Left lung (tissue), 10 donors: ENCODE results near the gene SGPP2. TPM values are rescaled to one million over a fixed set of nuclear protein-coding genes. Genes with fewer than 3 reads are reported as not detected.
"Not testable (repeated sequence)": the region's sequence is repeated elsewhere in the genome, so short reads cannot be mapped to it uniquely, and the experiment has no call there.

Source experiments
- ATAC-seq: fragments of 200-7000 bp; cut with Tn5 transposase; one replicate; pipeline ENCODE4 v1.9.1; 2020; ENCODE audit warnings: moderate library complexity
- DNase-seq, 4 donors: peaks; one replicate each; pipeline ENCODE4 v3.0.0-alpha.2; 2013 to 2020
- H3K27ac ChIP-seq, 2 donors: fragments of 200-600 bp; sonication (generic) in 1 of 2; one replicate each; pipeline versions ENCODE4 v1.5.0 to v1.8.0; 2020 to 2021
- H3K27me3 ChIP-seq, 2 donors: fragments of 200-600 bp; sonication (generic) in 1 of 2; one replicate each; pipeline versions ENCODE4 v1.5.0 to v1.8.0; 2020 to 2021
- H3K36me3 ChIP-seq, 2 donors: fragments of 200-600 bp; sonication (generic) in 1 of 2; one replicate each; pipeline versions ENCODE4 v1.5.0 to v1.8.0; 2020 to 2021
- H3K4me1 ChIP-seq, 2 donors: fragments of 200-600 bp; one replicate each; pipeline ENCODE4 v1.8.0; 2021
- H3K4me3 ChIP-seq, 2 donors: fragments of 200-600 bp; sonication (generic) in 1 of 2; one replicate each; pipeline versions ENCODE4 v1.5.0 to v1.8.0; 2020 to 2021; ENCODE audit warnings: mild to moderate bottlenecking in 1 of 2
- H3K9me3 ChIP-seq, 2 donors: fragments of 200-600 bp; sonication (generic) in 1 of 2; one replicate each; pipeline versions ENCODE4 v1.5.0 to v1.8.0; 2020 to 2021
- intact Hi-C, 2 donors: fragments of 100-400 bp; cut with DNase I; formaldehyde crosslinking; loops; one replicate each; pipeline versions ENCODE4 v1.11.2 to v1.14.2; 2022
- polyA plus RNA-seq, 6 donors: library from polyadenylated mRNA; unstranded; fragments of 120-200 nt; gene quantifications; one replicate each; pipeline ENCODE4 v1.2.1, GENCODE V29; 2013; ENCODE audit not compliant: insufficient read length in 6 of 6
- total RNA-seq, 2 donors: library from RNA; stranded (reverse); fragmentation: NEBNext Ultra II Directional; extraction: Animal tissue kit (Norgen Biotek cat#: 25700); gene quantifications; one replicate each; pipeline ENCODE4 v1.2.1, GENCODE V29; 2021
- TF ChIP-seq, protein P1 (sequence below), 2 donors: fragments of 200-600 bp; sonication (generic) in 1 of 2; IDR thresholded peaks; one replicate each; pipeline versions ENCODE4 v1.5.0 to v1.8.0; 2021; ENCODE audit warnings: antibody characterized with exemption in 2 of 2
- donor health status: DM: no; HTN: yes; CAD: no.
- donor health status: DM: no; HTN: no; CAD: no.

The SGPP2 gene
- total and polyA plus RNA-seq, 8 donors: 2.2 to 31.2 (median 5.9) TPM

- Histone ChIP-seq H3K4me3 (no peak overlapping the region), H3K27ac (no peak overlapping the region), H3K9me3 (no peaks in the 10 kb centered on the region), H3K27me3 (peaks cover 0 to 5% of the 10 kb centered on the region in 2 donors), H3K4me1 (peaks cover 0 to 9% of the 10 kb centered on the region in 2 donors), H3K36me3 (no peaks in the 10 kb centered on the region)
- intact Hi-C loops: no loop called here
- TF ChIP-seq, protein P1, sequence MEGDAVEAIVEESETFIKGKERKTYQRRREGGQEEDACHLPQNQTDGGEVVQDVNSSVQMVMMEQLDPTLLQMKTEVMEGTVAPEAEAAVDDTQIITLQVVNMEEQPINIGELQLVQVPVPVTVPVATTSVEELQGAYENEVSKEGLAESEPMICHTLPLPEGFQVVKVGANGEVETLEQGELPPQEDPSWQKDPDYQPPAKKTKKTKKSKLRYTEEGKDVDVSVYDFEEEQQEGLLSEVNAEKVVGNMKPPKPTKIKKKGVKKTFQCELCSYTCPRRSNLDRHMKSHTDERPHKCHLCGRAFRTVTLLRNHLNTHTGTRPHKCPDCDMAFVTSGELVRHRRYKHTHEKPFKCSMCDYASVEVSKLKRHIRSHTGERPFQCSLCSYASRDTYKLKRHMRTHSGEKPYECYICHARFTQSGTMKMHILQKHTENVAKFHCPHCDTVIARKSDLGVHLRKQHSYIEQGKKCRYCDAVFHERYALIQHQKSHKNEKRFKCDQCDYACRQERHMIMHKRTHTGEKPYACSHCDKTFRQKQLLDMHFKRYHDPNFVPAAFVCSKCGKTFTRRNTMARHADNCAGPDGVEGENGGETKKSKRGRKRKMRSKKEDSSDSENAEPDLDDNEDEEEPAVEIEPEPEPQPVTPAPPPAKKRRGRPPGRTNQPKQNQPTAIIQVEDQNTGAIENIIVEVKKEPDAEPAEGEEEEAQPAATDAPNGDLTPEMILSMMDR (IDR thresholded peaks at IDR 0.05): no peak
- DNase-seq (no peak), ATAC-seq (peak; percentile 70)
Observed at GRCh38 chr2:222433332-222434173, 9.2 kb downstream of the SGPP2 start.

GRCh38 chr2:222434204-222434603 is 9.9 kb downstream of the SGPP2 start:
- no peak overlapping the region for H3K4me3 ChIP-seq
- no peaks in the 10 kb centered on the region for H3K27me3 ChIP-seq
- no peaks in the 10 kb centered on the region for H3K36me3 ChIP-seq
- peaks cover 0 to 9% of the 10 kb centered on the region in 2 donors for H3K4me1 ChIP-seq
- intact Hi-C loops: no loop called here
- no peaks in the 10 kb centered on the region for H3K9me3 ChIP-seq
- H3K27ac ChIP-seq: no peak overlapping the region
- DNase-seq: no peak
- TF ChIP-seq, protein P1 (IDR thresholded peaks at IDR 0.05): no peak
- ATAC-seq: no peak

GRCh38 chr2:222435400-222436039 is 11.2 kb downstream of the SGPP2 start:
- DNase-seq, ATAC-seq, H3K9me3 ChIP-seq, intact Hi-C loops, H3K36me3 ChIP-seq, H3K4me1 ChIP-seq, H3K27ac ChIP-seq, H3K27me3 ChIP-seq, H3K4me3 ChIP-seq: not testable (repeated sequence)

GRCh38 chr2:222436040-222436413 is 11.7 kb downstream of the SGPP2 start:
- no peak for DNase-seq
- no peak overlapping the region for H3K27ac ChIP-seq
- TF ChIP-seq, protein P1 (IDR thresholded peaks at IDR 0.05): no peak
- peaks cover 0 to 9% of the 10 kb centered on the region in 2 donors for H3K4me1 ChIP-seq
- H3K36me3 ChIP-seq: no peaks in the 10 kb centered on the region
- intact Hi-C loops: no loop called here
- H3K9me3 ChIP-seq: no peaks in the 10 kb centered on the region
- no peak for ATAC-seq
- H3K4me3 ChIP-seq: no peak overlapping the region
- H3K27me3 ChIP-seq: no peaks in the 10 kb centered on the region

DNA sequence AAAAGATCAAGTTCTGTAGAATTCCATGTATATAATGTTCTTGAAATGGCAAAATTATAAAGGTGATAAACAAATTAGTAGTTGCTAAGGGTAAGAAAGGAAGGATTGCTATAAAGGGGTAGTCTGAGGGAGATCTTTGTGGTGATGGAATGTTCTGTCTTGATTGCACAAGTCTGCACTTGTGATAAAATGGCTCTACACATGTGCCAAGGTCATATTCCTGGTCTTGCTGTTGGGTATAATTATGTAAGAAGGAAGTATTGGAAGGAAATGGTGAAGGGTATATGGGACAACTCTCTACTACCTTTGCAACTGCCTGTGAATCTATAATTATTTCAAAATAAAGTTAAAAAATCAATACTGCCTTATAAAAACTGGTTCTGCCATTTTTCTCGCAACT is 15.3 kb downstream of the SGPP2 start:
- H3K27ac ChIP-seq: no peak overlapping the region
- H3K9me3 ChIP-seq: no peaks in the 10 kb centered on the region
- no peaks in the 10 kb centered on the region for H3K4me1 ChIP-seq
- no peak overlapping the region for H3K4me3 ChIP-seq
- no peaks in the 10 kb centered on the region for H3K36me3 ChIP-seq
- ATAC-seq (no peak), DNase-seq (no peak)
- TF ChIP-seq, protein P1 (IDR thresholded peaks at IDR 0.05): no peak
- no peaks in the 10 kb centered on the region for H3K27me3 ChIP-seq
- intact Hi-C loops: no loop called here
